ENCODE results near the gene CAPN11.
A peak's percentile ranks its signal among the peaks of the same experiment; 100 is the strongest.

Gene CAPN11

GRCh38 chr6:44158770-44159228 is at the start of gene CAPN11:
TSS of gene CAPN11 (plus strand) at chr6:44158820. CDS start at chr6:44158849, 29 bp downstream.
- no peak for DNase-seq

DNA sequence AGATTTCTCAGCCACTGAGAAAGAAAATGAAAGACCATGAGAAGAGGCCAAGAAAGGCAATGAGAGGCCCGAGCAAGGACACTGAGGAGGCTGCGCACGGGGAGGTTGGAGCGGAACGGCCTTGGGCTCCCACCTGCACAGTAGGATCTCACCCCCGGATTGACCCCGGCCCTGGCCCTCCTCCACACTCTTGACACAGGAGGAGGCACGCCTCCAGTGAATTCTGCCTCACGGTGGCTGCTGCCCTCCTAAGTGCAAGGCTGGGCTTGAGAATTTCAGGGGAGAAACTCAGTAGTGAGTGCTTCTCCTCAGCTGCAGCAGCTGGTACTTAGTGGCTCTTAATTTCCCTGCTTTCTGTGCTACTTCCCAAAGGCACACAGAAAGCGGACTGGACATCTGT is 49.4 kb upstream of the CAPN11 start:
- no peak for DNase-seq

DNA sequence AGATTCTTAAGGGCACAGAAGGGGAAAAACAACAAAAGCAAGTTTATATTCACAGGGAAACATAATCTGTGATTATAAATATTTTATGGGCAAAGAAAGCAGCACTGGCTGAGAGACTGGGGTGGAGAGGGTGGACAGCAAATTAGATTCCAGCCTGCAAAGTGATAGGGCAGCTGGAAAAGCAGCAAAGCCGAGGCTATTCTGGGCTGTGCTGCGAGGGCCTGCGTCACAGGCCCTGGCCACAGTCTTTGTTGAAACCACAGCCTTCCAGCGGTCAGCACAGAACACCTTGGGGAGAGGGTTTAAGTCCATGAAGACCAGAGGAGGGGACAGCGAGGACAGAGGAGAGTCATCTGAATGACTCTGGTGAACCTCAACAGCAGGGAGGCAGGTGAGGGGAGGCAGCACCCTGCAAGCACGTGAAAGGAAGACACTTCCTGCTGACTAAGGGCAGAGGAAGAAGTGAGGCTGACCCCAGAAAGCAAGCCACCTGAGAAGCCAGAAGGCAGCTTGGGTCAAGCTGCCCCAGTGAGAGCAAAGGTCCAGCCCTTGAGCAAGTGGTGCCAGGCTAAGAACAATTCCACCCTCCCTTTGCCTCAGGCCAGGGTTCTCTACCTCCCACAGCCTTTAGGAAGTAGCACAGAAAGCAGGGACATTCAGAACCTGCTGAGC is 48.5 kb upstream of the CAPN11 start:
- no peak for DNase-seq

- DNase-seq, result no peak
These were observed 47.7 kb upstream of the CAPN11 start for GRCh38 chr6:44110966-44111365.

DNA sequence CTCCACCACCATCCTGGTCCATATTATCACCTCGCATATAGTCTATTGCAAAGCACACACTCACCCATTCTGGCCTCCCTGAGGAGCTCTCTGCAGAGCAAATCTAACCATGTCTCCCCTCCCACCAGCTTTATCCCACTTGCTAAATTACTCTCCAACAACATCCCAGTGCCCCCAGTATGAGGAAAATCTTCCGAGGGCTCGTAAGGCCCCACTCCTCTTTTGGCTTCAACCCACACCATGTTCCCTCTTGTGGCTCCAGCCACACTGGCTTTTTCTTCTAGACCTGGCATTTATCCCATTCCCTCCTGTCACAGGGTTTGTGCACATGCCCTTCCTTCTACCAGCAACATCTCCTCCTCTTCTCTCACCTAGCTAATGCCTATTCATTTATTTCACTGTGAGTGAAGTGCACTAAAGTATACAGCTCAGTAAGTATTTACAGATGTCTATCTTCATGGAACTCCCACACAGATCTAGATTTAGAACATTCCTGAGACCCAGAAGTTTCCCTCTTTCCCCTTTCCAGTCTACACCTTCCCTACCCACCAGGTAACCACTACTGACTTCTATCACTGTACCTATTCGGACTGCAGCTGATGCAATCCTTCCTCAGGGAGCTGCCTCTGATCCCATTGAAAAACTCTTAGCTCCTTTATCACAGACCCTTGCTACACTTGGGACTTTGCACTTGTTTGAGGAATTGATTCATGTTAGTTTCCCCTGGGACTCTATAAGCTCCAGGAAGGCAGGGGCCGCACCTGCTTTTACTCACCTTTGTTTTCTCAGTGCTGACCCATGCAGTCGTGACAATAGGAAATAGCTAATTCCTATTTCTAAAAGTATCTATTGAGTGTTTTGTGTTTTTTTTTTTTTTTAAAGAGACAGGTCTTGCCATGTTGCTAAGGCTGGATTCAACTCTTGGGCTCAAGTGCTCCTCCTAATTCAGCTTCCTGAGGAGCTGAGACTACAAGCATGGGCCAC is 46.9 kb upstream of the CAPN11 start:
- no peak for DNase-seq

GRCh38 chr6:44113414-44113813 is 45.2 kb upstream of the CAPN11 start:
- no peak for DNase-seq

- DNase-seq, result no peak
These were observed 42.8 kb upstream of the CAPN11 start for GRCh38 chr6:44115866-44116265.

- no peak for DNase-seq
These were observed 41.8 kb upstream of the CAPN11 start for GRCh38 chr6:44116641-44117382.

DNA sequence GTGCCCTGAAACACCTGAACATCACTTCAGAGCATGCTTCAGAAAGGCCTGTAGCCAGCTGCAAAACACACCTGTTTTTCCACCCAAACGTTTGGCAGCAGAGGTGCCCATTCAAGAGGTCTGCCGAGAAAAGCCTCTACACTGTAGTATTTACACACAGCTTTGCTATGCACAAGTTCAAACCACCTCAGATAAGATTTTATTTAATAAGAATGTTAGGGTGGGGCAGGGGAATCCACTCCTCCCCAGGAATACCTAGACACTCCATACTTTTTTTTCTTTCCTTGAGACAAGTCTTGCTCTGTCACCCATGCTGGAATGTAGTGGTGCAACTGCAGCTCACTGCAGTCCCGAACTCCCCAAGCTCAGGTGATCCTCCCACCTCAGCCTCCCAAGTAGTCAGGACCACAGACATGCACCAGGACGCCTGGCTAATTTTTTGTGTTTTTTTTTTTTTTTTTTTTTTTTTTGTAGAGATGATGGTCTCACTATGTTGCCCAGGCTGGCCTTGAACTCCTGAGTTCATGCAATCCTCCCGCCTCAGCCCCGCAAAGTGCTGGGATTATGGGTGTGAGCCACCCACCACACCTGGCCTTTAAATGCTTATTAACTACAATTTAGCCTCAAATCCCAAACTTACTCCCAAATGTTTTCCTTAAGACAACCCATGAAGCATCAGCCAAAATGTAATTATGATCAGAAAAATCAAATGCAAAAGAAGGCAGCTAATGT is 41.1 kb upstream of the CAPN11 start:
- DNase-seq, result no peak

DNA sequence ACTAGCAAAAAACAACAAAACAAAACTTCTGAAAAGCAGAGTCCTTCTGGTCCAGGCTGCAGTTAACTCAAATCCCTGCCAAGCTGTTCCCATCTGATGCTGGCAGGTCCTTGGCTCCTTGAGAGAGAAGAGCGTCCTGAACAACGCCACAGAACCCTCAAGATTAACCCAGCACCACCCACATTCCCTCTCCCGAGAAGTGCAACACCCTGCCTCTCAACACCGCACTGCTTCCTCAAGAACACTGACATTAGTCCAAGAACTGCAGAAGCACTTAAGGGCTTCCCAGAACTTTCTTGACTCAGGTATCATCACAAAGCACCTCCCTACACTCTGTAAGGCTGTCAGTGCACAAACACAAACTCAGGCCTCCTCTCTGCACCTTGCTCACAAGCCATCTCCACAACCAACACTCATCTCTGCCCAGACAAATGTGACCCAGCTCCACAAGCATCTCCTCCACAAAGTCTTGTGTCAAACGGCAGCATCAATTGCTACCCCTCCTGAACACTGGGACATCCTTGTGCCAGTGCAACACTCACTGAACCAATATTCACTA is 38.8 kb upstream of the CAPN11 start:
- no peak for DNase-seq

GRCh38 chr6:44120692-44121443 is 37.8 kb upstream of the CAPN11 start:
- DNase-seq, result no peak

- DNase-seq, result no peak
These were observed 35.8 kb upstream of the CAPN11 start for GRCh38 chr6:44122801-44123200.

DNA sequence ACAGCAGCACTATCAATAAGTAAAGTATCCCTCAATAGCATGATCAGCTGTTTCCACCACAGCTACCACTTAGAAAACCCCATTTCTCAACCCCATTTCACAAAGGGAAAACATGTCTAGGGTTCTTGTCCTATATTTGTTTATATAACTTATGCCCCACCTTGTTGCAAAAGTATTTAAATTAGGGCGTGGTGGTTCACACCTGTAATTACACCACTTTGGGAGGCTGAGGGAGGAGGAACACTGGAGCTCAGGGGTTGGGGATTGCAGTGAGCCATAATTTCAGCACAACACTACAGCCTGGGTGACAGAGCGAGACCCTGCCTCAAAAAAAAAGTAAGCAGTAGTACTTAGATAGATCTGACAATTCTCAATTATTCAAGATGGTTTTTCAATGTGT is 35.1 kb upstream of the CAPN11 start:
- no peak for DNase-seq

GRCh38 chr6:44126320-44127149 is 32.1 kb upstream of the CAPN11 start:
- peak; percentile 81 for DNase-seq

GRCh38 chr6:44127186-44128019 is 31.2 kb upstream of the CAPN11 start, which contains the start of the genes MRPL14 and TMEM63B:
TSS of gene MRPL14 (minus strand) at chr6:44127452. CDS start at chr6:44116611, 10,841 bp downstream.
TSS of gene TMEM63B (plus strand) at chr6:44127554. CDS start at chr6:44134585, 7,031 bp downstream.
- peak; percentile 92 for DNase-seq

DNA sequence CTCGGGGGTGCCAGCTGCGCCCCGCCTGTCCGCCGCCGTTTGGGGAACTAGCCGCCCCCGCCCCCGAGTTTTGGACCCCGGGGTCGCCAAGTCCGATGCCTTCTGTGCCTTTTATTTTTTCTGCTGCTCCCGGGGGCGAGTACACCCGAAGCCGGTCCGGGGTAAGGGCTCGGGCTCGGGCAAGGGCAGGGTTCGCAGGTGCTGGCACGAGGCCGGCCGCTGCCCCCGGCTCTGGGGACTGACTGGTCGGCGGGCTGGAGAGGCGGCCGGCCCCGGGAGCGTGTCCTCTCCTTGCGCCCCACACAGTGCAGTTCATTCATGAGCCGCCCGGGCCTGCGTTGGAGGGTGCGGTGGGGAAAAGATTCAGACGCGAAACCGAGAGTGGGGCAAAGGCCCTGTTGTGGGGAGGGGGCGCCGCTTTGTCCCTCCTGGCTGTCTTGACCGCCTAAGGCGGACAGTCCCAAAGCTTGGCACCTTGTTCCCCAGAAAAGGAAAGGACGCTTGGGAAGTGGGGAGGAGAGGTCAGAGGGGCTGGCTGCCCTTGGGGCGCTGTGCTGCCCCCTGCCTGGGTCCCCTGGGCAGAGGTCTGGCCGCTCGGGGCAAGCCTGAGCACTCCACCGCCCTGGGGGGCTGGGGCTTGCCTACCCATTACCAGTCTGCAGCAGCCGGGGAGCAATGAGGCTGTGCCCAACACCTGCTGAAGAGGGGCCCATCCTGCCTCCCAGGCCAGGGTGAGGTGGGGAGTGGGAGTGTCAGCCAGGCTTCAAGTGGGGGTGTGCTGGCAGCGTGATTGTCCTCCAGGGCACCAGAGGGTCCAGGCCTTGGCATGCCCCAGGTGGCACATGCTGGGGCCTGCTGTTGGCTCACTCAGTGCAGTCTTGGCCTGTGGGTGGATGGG is 30.4 kb upstream of the CAPN11 start:
- peak; percentile 21 for DNase-seq

GRCh38 chr6:44129841-44130322 is 28.7 kb upstream of the CAPN11 start:
- DNase-seq, result no peak

GRCh38 chr6:44131892-44132291 is 26.7 kb upstream of the CAPN11 start:
- DNase-seq, result no peak

Measured in stimulated activated CD4-positive, alpha-beta T cell treated with anti-CD3 and anti-CD28 coated beads, Interleukin-4, amount 100 ng/mL, for 1 hour (primary cell).